ENCODE data around the gene RNF4. TPM values are rescaled to one million over a fixed set of nuclear protein-coding genes. Genes with fewer than 3 reads are reported as not detected.

RNF4 gene
- total and polyA plus RNA-seq, 10 of the 15 experiments (the other 5 are each of a cell fraction or from before 2014, with no cell fraction given): 34.9 to 145 (median 76.1) TPM

- TF ChIP-seq EGR1 (IDR thresholded peaks at IDR 0.05; ENCODE audit: borderline replicate concordance in 1 of 2, low read depth in 2 of 2, low read length in 2 of 2): peak in 1 of 2 experiments; percentile 71; a peak in 2 of 3 replicates
- 0 out of 2 replicates have a peak, but pooled peaks have one; percentile 36 for TF ChIP-seq SIN3A (IDR thresholded peaks at IDR 0.05; ENCODE audit: low read depth, low read length)
- peak; percentile 93 for TF ChIP-seq SMC3 (IDR thresholded peaks at IDR 0.05; ENCODE audit: borderline replicate concordance, low read length)
- 0 out of 2 replicates have a peak, but pooled peaks have one; percentile 35 for TF ChIP-seq NBN (IDR thresholded peaks at IDR 0.05)
- peak in 1 of 2 experiments; percentile 38; a peak in 1 of 4 replicates for TF ChIP-seq BHLHE40 (IDR thresholded peaks at IDR 0.05; ENCODE audit: borderline replicate concordance in 1 of 2, low read depth in 2 of 2, low read length in 1 of 2)
- TF ChIP-seq EED (IDR thresholded peaks at IDR 0.05; ENCODE audit: low read depth): peak; percentile 30; the same call in 1 of the 2 replicates
- TF ChIP-seq MEF2B (IDR thresholded peaks at IDR 0.05; ENCODE audit: partially characterized antibody, poor library complexity, severe bottlenecking): no peak
- TF ChIP-seq, protein P1, sequence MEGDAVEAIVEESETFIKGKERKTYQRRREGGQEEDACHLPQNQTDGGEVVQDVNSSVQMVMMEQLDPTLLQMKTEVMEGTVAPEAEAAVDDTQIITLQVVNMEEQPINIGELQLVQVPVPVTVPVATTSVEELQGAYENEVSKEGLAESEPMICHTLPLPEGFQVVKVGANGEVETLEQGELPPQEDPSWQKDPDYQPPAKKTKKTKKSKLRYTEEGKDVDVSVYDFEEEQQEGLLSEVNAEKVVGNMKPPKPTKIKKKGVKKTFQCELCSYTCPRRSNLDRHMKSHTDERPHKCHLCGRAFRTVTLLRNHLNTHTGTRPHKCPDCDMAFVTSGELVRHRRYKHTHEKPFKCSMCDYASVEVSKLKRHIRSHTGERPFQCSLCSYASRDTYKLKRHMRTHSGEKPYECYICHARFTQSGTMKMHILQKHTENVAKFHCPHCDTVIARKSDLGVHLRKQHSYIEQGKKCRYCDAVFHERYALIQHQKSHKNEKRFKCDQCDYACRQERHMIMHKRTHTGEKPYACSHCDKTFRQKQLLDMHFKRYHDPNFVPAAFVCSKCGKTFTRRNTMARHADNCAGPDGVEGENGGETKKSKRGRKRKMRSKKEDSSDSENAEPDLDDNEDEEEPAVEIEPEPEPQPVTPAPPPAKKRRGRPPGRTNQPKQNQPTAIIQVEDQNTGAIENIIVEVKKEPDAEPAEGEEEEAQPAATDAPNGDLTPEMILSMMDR (IDR thresholded peaks at IDR 0.05 in 2 of 3, conservative IDR thresholded peaks at IDR 0.05 in 1 of 3; ENCODE audit: control insufficient read depth in 2 of 3, extremely low read depth in 1 of 3, insufficient read depth in 1 of 3, low read depth in 3 of 3, low read length in 3 of 3): peak; percentile 91 to 99 (median 95)
- TF ChIP-seq, protein P2, sequence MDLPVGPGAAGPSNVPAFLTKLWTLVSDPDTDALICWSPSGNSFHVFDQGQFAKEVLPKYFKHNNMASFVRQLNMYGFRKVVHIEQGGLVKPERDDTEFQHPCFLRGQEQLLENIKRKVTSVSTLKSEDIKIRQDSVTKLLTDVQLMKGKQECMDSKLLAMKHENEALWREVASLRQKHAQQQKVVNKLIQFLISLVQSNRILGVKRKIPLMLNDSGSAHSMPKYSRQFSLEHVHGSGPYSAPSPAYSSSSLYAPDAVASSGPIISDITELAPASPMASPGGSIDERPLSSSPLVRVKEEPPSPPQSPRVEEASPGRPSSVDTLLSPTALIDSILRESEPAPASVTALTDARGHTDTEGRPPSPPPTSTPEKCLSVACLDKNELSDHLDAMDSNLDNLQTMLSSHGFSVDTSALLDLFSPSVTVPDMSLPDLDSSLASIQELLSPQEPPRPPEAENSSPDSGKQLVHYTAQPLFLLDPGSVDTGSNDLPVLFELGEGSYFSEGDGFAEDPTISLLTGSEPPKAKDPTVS (IDR thresholded peaks at IDR 0.05; ENCODE audit: low read depth, low read length): no peak
- no peak for TF ChIP-seq TAF1 (IDR thresholded peaks at IDR 0.05; ENCODE audit: borderline replicate concordance, low read depth, low read length)
- TF ChIP-seq PAX5 (IDR thresholded peaks at IDR 0.05; ENCODE audit: borderline replicate concordance, low read depth, low read length): peak; percentile 52; the same call in 1 of the 2 replicates
- TF ChIP-seq BACH1 (IDR thresholded peaks at IDR 0.05; ENCODE audit: borderline replicate concordance): no peak
- peak; percentile 61 for TF ChIP-seq LARP7 (IDR thresholded peaks at IDR 0.05)
- TF ChIP-seq CREB1 (IDR thresholded peaks at IDR 0.05; ENCODE audit: low read depth): 0 out of 2 replicates have a peak, but pooled peaks have one; percentile 18
- TF ChIP-seq IKZF1 (conservative IDR thresholded peaks at IDR 0.05): peak; percentile 72
- peak; percentile 38; the same call in 1 of the 2 replicates for TF ChIP-seq SREBF2 (IDR thresholded peaks at IDR 0.05; ENCODE audit: low read length)
- no peak for TF ChIP-seq KDM1A (IDR thresholded peaks at IDR 0.05; ENCODE audit: borderline replicate concordance)
- TF ChIP-seq CHD2 (IDR thresholded peaks at IDR 0.05; ENCODE audit: borderline replicate concordance, low read depth, low read length): peak; percentile 29; the same call in 1 of the 2 replicates
- TF ChIP-seq POU2F2 (IDR thresholded peaks at IDR 0.05; ENCODE audit: borderline replicate concordance, low read depth, low read length): 0 out of 3 replicates have a peak, but pooled peaks have one; percentile 53
Observed at GRCh38 chr4:2441393-2442174, 27.3 kb upstream of the RNF4 start (continued).

All from GM12878 (cell line).